Psoas muscle (tissue), 8 donors: ENCODE data around the gene SPECC1. TPM values are rescaled to one million over a fixed set of nuclear protein-coding genes. Genes with fewer than 3 reads are reported as not detected.

Experiments used
- ATAC-seq, 4 donors: fragments of 200-7000 bp; cut with Tn5 transposase; one replicate each; pipeline ENCODE4 v1.9.1; 2020; ENCODE audit warnings: moderate library complexity in 3 of 4, mild to moderate bottlenecking in 2 of 4
- DNase-seq, 2 donors: peaks; one replicate each; pipeline ENCODE4 v3.0.0-alpha.2; 2020
- H3K27ac ChIP-seq: fragments of 200-600 bp; one replicate; pipeline ENCODE4 v1.8.0; 2022
- H3K27me3 ChIP-seq, 3 donors: fragments of 200-600 bp in 1 of 3; one replicate each; pipeline versions ENCODE4 v1.6.1 to v1.8.0; 2013 to 2022; ENCODE audit warnings: low read length in 2 of 3, mild to moderate bottlenecking in 2 of 3, moderate library complexity in 1 of 3; ENCODE audit not compliant: insufficient read depth in 3 of 3
- H3K36me3 ChIP-seq, 2 donors: fragments of 200-600 bp in 1 of 2; one replicate each; pipeline versions ENCODE4 v1.6.1 to v1.8.0; 2013 to 2022; ENCODE audit warnings: low read depth in 1 of 2, mild to moderate bottlenecking in 1 of 2, moderate library complexity in 1 of 2; ENCODE audit not compliant: insufficient read depth in 1 of 2
- H3K4me1 ChIP-seq: fragments of 200-600 bp; one replicate; pipeline ENCODE4 v1.8.0; 2022
- H3K4me3 ChIP-seq: fragments of 200-600 bp; one replicate; pipeline ENCODE4 v1.8.0; 2022; ENCODE audit warnings: mild to moderate bottlenecking
- H3K9me3 ChIP-seq: fragments of 200-600 bp; one replicate; pipeline ENCODE4 v1.8.0; 2022
- CTCF ChIP-seq: fragments of 200-600 bp; IDR thresholded peaks from one replicate; pipeline ENCODE4 v1.8.0; 2022; ENCODE audit warnings: antibody characterized with exemption
- WGBS, 3 donors: extraction: QIAGEN DNeasy Blood & Tissue Kit; methylation state at CpG; one replicate each; pipeline versions ENCODE4 v1.1.6 to v1.1.7; 2013; 5-methylcytosine and 5-hydroxymethylcytosine counted together
- intact Hi-C, 2 donors: fragments of 100-400 bp; cut with DNase I; formaldehyde crosslinking; loops; one replicate each; pipeline versions ENCODE4 v1.11.0 to v1.14.2; 2022
- polyA plus RNA-seq, 3 donors: library from polyadenylated mRNA; stranded (reverse); fragments of 200-250 nt; gene quantifications; one replicate each; pipeline ENCODE4 v1.2.3, GENCODE V29; 2013
- total RNA-seq, 4 donors: library from RNA; stranded (reverse); fragmentation: NEBNext Ultra II Directional in 2 of 4; extraction: Animal tissue kit (Norgen Biotek cat#: 25700) in 2 of 4; gene quantifications; one replicate each; pipeline versions ENCODE4 v1.2.1 to v1.2.4, GENCODE V29; 2021 to 2023
- donor health status: healthy with polysubstance abuse.
- donor health status: DM: no; HTN: no; CAD: no; lungs with moderate emphysema.
- donor health status: Bipolar disorder and iron deficiency.
- donor health status: healthy.
- donor health status: DM: yes; HTN: yes; CAD: no.
- donor health status: DM: no; HTN: no; CAD: no.
- donor health status: DM: no; HTN: no; CAD: no.
- donor health status: DM: yes; HTN: yes; CAD: no.

SPECC1 gene
- total and polyA plus RNA-seq, 7 donors, result 2.0 to 11.3 (median 4.7) TPM

- ATAC-seq, result no peak
- intact Hi-C loops, result no loop called here
- WGBS, 3 donors, result 45 to 62% (median 50%) methylated on average over 1 of the region's 1 CpG
Measured at GRCh38 chr17:19996086-19996485, 13.1 kb upstream of the SPECC1 start.

DNA sequence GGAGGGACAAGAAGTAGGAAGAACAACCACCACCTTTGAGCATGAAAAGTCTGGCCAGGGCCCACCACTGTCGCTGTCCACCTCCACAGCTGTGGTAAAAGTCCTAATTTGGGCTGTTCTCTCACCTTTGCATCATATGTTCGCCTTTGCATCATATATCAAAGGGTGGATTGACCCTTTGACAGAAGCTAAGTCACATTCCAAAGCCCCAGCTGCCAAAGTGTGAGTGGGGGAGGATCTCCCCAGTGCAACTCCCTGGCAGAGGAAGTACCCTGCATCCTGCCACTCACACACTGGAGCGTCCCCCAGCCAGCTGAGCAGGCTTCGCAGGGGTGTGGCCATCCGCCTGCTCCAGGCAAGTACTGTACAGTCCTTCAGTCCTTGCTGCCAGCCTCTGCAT is 12.7 kb upstream of the SPECC1 start:
- no peaks in the 10 kb centered on the region for H3K9me3 ChIP-seq

More at GRCh38 chr17:19996086-19996485, 13.1 kb upstream of the SPECC1 start:
- H3K27me3 ChIP-seq, result no peaks in the 10 kb centered on the region
- no peak overlapping the region for H3K27ac ChIP-seq
- H3K4me3 ChIP-seq, result no peak overlapping the region
- no peaks in the 10 kb centered on the region for H3K9me3 ChIP-seq
- TF ChIP-seq CTCF, result no peak
- no peak for DNase-seq
- no peaks in the 10 kb centered on the region for H3K36me3 ChIP-seq
- peaks cover 4% of the 10 kb centered on the region for H3K4me1 ChIP-seq

GRCh38 chr17:20008242-20009051 is 712 bp upstream of the SPECC1 start:
- TF ChIP-seq CTCF, result no peak
- peak in 1 of 2 donors; percentile 60 for DNase-seq
- Histone ChIP-seq H3K27me3 (peaks cover 0 to 61% (median 3%) of the 10 kb centered on the region in 3 donors), H3K9me3 (no peaks in the 10 kb centered on the region), H3K27ac (no peak overlapping the region), H3K4me3 (peak overlapping the region; percentile 72), H3K4me1 (peaks cover 4% of the 10 kb centered on the region), H3K36me3 (no peaks in the 10 kb centered on the region)
- peak; percentile 32 to 68 (median 38) for ATAC-seq
- 25 to 29% (median 28%) methylated on average over 35 of the region's 35 CpGs for WGBS, 3 donors
- intact Hi-C loops, result loop anchor here (5.0 kb wide), 2 partner anchors 84 to 109 kb away; no protein-coding TSS in a partner anchor

More for the DNA sequence above, 12.7 kb upstream of the SPECC1 start:
- Histone ChIP-seq H3K27ac (no peak overlapping the region), H3K4me1 (peaks cover 4% of the 10 kb centered on the region), H3K27me3 (no peaks in the 10 kb centered on the region), H3K36me3 (no peaks in the 10 kb centered on the region), H3K4me3 (no peak overlapping the region)
- 19 to 28% (median 25%) methylated on average over 5 of the region's 5 CpGs for WGBS, 3 donors
- intact Hi-C loops, result no loop called here
- TF ChIP-seq CTCF, result no peak
- DNase-seq, result no peak
- no peak for ATAC-seq

GRCh38 chr17:20009052-20009301 is 182 bp upstream of the SPECC1 start:
- H3K27me3 ChIP-seq, result peaks cover 0 to 62% (median 7%) of the 10 kb centered on the region in 3 donors
- H3K4me1 ChIP-seq, result peaks cover 4% of the 10 kb centered on the region
- DNase-seq (no peak), ATAC-seq (peak in 2 of 4 donors; percentile 17 to 99)
- intact Hi-C loops, result loop anchor here (5.0 kb wide), 2 partner anchors 83 to 108 kb away; no protein-coding TSS in a partner anchor
- TF ChIP-seq CTCF, result no peak
- no peaks in the 10 kb centered on the region for H3K36me3 ChIP-seq
- 0 to 1% (median 0%) methylated on average over 15 to 18 of the region's 18 CpGs for WGBS, 3 donors
- H3K4me3 ChIP-seq, result peak overlapping the region; percentile 72
- no peaks in the 10 kb centered on the region for H3K9me3 ChIP-seq
- H3K27ac ChIP-seq, result no peak overlapping the region
